ENCODE results near the gene TCF7L1.

Gene TCF7L1

DNA sequence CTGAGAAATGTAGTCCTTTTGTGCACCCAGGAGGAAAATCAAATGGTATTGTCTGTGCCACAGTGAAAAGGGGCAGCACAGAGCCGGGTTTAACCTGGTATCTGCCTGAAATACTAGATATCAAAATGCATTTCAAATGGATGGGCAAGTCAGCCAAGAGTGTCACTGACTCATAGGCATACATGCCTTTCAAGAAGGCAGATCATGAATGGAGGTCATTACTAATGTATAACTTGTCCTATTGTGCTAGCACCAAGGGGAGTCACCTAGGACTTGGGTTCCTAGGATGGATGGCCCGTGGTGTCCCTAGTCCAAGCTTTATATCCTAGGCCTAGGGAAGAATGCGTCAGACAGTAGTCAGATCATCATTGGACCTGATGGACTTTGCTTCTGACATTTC is 49.9 kb downstream of the TCF7L1 start:
- no peak overlapping the region for H3K9ac ChIP-seq (ENCODE audit: low read length)

DNA sequence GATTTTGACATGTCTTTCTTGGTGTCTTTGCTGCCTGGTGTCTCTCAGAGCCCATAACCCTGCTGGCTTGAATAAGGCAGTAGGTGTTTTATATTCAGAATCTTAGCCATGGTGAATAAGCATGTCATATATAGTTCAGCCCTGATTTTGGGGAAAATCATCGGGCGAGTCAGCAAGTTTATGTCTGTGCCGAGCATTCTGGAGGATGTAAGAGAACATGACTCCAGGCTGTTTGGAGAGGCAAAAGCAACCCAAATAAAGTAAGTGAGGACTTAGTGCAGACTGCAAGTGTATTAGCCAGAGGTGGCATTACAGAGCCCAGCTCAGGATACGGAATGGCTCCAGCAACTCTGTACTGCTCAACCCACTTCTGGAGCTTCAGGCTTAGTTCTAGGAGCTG is 50.3 kb downstream of the TCF7L1 start:
- no peak overlapping the region for H3K27ac ChIP-seq (ENCODE audit: low read length)
- H3K9me3 ChIP-seq (replicated peaks; ENCODE audit: insufficient read depth, low read length): no peaks in the 10 kb centered on the region
- no peak overlapping the region for H2AFZ ChIP-seq (ENCODE audit: low read length)
- no peaks in the 10 kb centered on the region for H3K27me3 ChIP-seq (replicated peaks; ENCODE audit: insufficient read depth, low read length)
- no peak overlapping the region for H3K4me3 ChIP-seq (ENCODE audit: low read length)
- H3K4me2 ChIP-seq (ENCODE audit: low read depth, low read length): no peak overlapping the region
- no peaks in the 10 kb centered on the region for H3F3A ChIP-seq (ENCODE audit: insufficient read depth, low read length)
- no peaks in the 10 kb centered on the region for H3K9me2 ChIP-seq (replicated peaks; ENCODE audit: insufficient read depth, low read length)
- no peaks in the 10 kb centered on the region for H3K79me2 ChIP-seq (ENCODE audit: low read length)
- no peaks in the 10 kb centered on the region for H4K20me1 ChIP-seq (ENCODE audit: insufficient read depth, low read length)
- TF ChIP-seq, protein P1, sequence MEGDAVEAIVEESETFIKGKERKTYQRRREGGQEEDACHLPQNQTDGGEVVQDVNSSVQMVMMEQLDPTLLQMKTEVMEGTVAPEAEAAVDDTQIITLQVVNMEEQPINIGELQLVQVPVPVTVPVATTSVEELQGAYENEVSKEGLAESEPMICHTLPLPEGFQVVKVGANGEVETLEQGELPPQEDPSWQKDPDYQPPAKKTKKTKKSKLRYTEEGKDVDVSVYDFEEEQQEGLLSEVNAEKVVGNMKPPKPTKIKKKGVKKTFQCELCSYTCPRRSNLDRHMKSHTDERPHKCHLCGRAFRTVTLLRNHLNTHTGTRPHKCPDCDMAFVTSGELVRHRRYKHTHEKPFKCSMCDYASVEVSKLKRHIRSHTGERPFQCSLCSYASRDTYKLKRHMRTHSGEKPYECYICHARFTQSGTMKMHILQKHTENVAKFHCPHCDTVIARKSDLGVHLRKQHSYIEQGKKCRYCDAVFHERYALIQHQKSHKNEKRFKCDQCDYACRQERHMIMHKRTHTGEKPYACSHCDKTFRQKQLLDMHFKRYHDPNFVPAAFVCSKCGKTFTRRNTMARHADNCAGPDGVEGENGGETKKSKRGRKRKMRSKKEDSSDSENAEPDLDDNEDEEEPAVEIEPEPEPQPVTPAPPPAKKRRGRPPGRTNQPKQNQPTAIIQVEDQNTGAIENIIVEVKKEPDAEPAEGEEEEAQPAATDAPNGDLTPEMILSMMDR (IDR thresholded peaks at IDR 0.05; ENCODE audit: low read length): no peak
- TF ChIP-seq EZH2phosphoT487 (IDR thresholded peaks at IDR 0.05; ENCODE audit: low read length) (no peak), EZH2 (optimal IDR thresholded peaks at IDR 0.05; ENCODE audit: low read depth, low read length) (no peak)
- no peak for DNase-seq
- no peaks in the 10 kb centered on the region for H3K36me3 ChIP-seq (replicated peaks; ENCODE audit: insufficient read depth, low read length)
- H3K4me1 ChIP-seq (ENCODE audit: low read length): no peaks in the 10 kb centered on the region
- H3K9ac ChIP-seq (ENCODE audit: low read length): no peak overlapping the region

More for the DNA sequence above, 49.9 kb downstream of the TCF7L1 start:
- no peak overlapping the region for H3K4me2 ChIP-seq (ENCODE audit: low read depth, low read length)
- no peak overlapping the region for H3K4me3 ChIP-seq (ENCODE audit: low read length)
- no peaks in the 10 kb centered on the region for H3K36me3 ChIP-seq (replicated peaks; ENCODE audit: insufficient read depth, low read length)
- H3K4me1 ChIP-seq (ENCODE audit: low read length): no peaks in the 10 kb centered on the region
- H3K9me2 ChIP-seq (replicated peaks; ENCODE audit: insufficient read depth, low read length): no peaks in the 10 kb centered on the region
- H2AFZ ChIP-seq (ENCODE audit: low read length): no peak overlapping the region
- H4K20me1 ChIP-seq (ENCODE audit: insufficient read depth, low read length): no peaks in the 10 kb centered on the region
- no peaks in the 10 kb centered on the region for H3K27me3 ChIP-seq (replicated peaks; ENCODE audit: insufficient read depth, low read length)
- H3K27ac ChIP-seq (ENCODE audit: low read length): no peak overlapping the region
- no peak for DNase-seq
- TF ChIP-seq, protein P1 (IDR thresholded peaks at IDR 0.05; ENCODE audit: low read length): no peak
- TF ChIP-seq EZH2phosphoT487 (IDR thresholded peaks at IDR 0.05; ENCODE audit: low read length) (no peak), EZH2 (optimal IDR thresholded peaks at IDR 0.05; ENCODE audit: low read depth, low read length) (no peak)
- H3K9me3 ChIP-seq (replicated peaks; ENCODE audit: insufficient read depth, low read length): no peaks in the 10 kb centered on the region
- H3F3A ChIP-seq (ENCODE audit: insufficient read depth, low read length): no peaks in the 10 kb centered on the region
- H3K79me2 ChIP-seq (ENCODE audit: low read length): no peaks in the 10 kb centered on the region

DNA sequence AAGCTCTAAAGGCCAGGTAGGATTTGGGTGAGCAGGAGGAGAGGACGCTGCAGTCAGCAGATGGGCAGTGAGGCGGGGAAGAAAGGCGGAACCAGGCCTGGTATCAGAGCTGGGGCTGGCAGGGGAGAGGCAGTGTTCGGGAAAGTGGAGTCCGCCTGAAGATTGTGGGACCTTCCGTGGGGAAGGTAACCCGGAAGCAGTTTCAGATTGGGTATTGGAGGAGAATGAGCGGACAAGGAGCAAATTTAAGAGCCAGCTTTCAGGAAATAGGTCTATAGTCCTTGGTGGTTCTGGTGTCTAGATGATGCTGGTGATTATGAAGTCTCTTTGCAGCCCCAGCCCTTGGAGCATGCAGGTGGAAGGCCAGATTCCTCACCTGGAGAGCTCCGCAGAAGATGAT is 51.0 kb downstream of the TCF7L1 start:
- H3K4me2 ChIP-seq (ENCODE audit: low read depth, low read length): no peak overlapping the region
- H2AFZ ChIP-seq (ENCODE audit: low read length): no peak overlapping the region
- H3K27ac ChIP-seq (ENCODE audit: low read length): no peak overlapping the region
- H3K79me2 ChIP-seq (ENCODE audit: low read length): no peaks in the 10 kb centered on the region
- H3K4me3 ChIP-seq (ENCODE audit: low read length): no peak overlapping the region
- TF ChIP-seq EZH2phosphoT487 (IDR thresholded peaks at IDR 0.05; ENCODE audit: low read length) (no peak), EZH2 (optimal IDR thresholded peaks at IDR 0.05; ENCODE audit: low read depth, low read length) (no peak)
- TF ChIP-seq, protein P1 (IDR thresholded peaks at IDR 0.05; ENCODE audit: low read length): no peak
- no peaks in the 10 kb centered on the region for H4K20me1 ChIP-seq (ENCODE audit: insufficient read depth, low read length)
- no peaks in the 10 kb centered on the region for H3F3A ChIP-seq (ENCODE audit: insufficient read depth, low read length)
- no peaks in the 10 kb centered on the region for H3K4me1 ChIP-seq (ENCODE audit: low read length)
- H3K36me3 ChIP-seq (replicated peaks; ENCODE audit: insufficient read depth, low read length): no peaks in the 10 kb centered on the region
- no peaks in the 10 kb centered on the region for H3K27me3 ChIP-seq (replicated peaks; ENCODE audit: insufficient read depth, low read length)
- H3K9ac ChIP-seq (ENCODE audit: low read length): no peak overlapping the region
- H3K9me3 ChIP-seq (replicated peaks; ENCODE audit: insufficient read depth, low read length): no peaks in the 10 kb centered on the region
- no peaks in the 10 kb centered on the region for H3K9me2 ChIP-seq (replicated peaks; ENCODE audit: insufficient read depth, low read length)
- no peak for DNase-seq

All from MM.1S (cell line).